HepG2 (cell line): Measurements from ENCODE around the gene HSPA1L. TPM values are rescaled to one million over a fixed set of nuclear protein-coding genes. Genes with fewer than 3 reads are reported as not detected.
A peak's percentile ranks its signal among the peaks of the same experiment; 100 is the strongest.

Experiments used
- AKAP8 ChIP-seq: sonication (generic); formaldehyde crosslinking; IDR thresholded peaks from 2 replicates; pipeline ENCODE4 v1.5.1; 2020; ENCODE audit warnings: mild to moderate bottlenecking, missing genetic modification reagents
- BORCS8-MEF2B ChIP-seq: sonication (generic); formaldehyde crosslinking; IDR thresholded peaks from 2 replicates; pipeline ENCODE4 v1.8.0; 2022; ENCODE audit warnings: mild to moderate bottlenecking, missing genetic modification reagents
- GFI1 ChIP-seq: sonication (generic); formaldehyde crosslinking; IDR thresholded peaks from 2 replicates; pipeline ENCODE4 v1.5.0; 2020; ENCODE audit warnings: missing genetic modification reagents, mild to moderate bottlenecking, borderline replicate concordance
- MED8 ChIP-seq: sonication (generic); formaldehyde crosslinking; IDR thresholded peaks from 2 replicates; pipeline ENCODE4 v1.8.1; 2023; ENCODE audit warnings: mild to moderate bottlenecking, missing genetic modification reagents; ENCODE audit not compliant: insufficient replicate concordance
- NFYC ChIP-seq: IDR thresholded peaks from 2 replicates; pipeline ENCODE4 v1.6.1; 2016; ENCODE audit warnings: missing genetic modification reagents, missing compliant biosample characterization
- POLR2AphosphoS5 ChIP-seq: IDR thresholded peaks from 2 replicates; pipeline ENCODE4 v1.6.1; 2012; ENCODE audit warnings: low read depth, low read length
- POLR2G ChIP-seq: fragments of 200-400 bp; formaldehyde crosslinking; IDR thresholded peaks from 2 replicates; pipeline ENCODE4 v1.6.1; 2018; ENCODE audit warnings: mild to moderate bottlenecking, low read depth, low read length, moderate library complexity
- SP2 ChIP-seq: sonication (generic); formaldehyde crosslinking; IDR thresholded peaks from 2 replicates; pipeline ENCODE4 v1.5.1; 2020; ENCODE audit warnings: mild to moderate bottlenecking, missing genetic modification reagents
- SRY ChIP-seq: sonication (generic); formaldehyde crosslinking; IDR thresholded peaks from 2 replicates; pipeline ENCODE4 v1.8.0; 2022; ENCODE audit warnings: mild to moderate bottlenecking, missing genetic modification reagents
- TAF1 ChIP-seq: sonication (generic); formaldehyde crosslinking; IDR thresholded peaks from 2 replicates; pipeline ENCODE4 v1.4.0; 2020; ENCODE audit warnings: missing genetic modification reagents
- ZBTB8A ChIP-seq: sonication (generic); formaldehyde crosslinking; IDR thresholded peaks from 2 replicates; pipeline ENCODE4 v1.4.0; 2020; ENCODE audit warnings: mild to moderate bottlenecking, low read depth, missing genetic modification reagents, borderline replicate concordance
- ZNF557 ChIP-seq: sonication (generic); formaldehyde crosslinking; IDR thresholded peaks from 2 replicates; pipeline ENCODE4 v1.4.0; 2020; ENCODE audit warnings: missing genetic modification reagents
- ZNF564 ChIP-seq: sonication (generic); formaldehyde crosslinking; IDR thresholded peaks from 2 replicates; pipeline ENCODE4 v1.8.1; 2023; ENCODE audit warnings: mild to moderate bottlenecking, missing genetic modification reagents
- ZNF747 ChIP-seq: sonication (generic); formaldehyde crosslinking; IDR thresholded peaks from 2 replicates; pipeline ENCODE4 v1.8.1; 2023; ENCODE audit warnings: missing genetic modification reagents, mild to moderate bottlenecking, borderline replicate concordance
- ZNF766 ChIP-seq: sonication (generic); formaldehyde crosslinking; IDR thresholded peaks from 2 replicates; pipeline ENCODE4 v1.5.0; 2020; ENCODE audit warnings: missing genetic modification reagents, borderline replicate concordance
- polyA plus RNA-seq, 8 experiments: library from polyadenylated mRNA; depleted of rRNA in 3 of 8; stranded (reverse) in 7 of 8; unstranded in 1 of 8; fragments of >200 nt; fragmentation: Illumina TruSeq in 4 of 8; extraction: Trizol in 4 of 8; gene quantifications; 2 replicates each; pipeline versions ENCODE4 v1.2.1 to v1.2.3, GENCODE V29; 2011 to 2016; ENCODE audit warnings: low read depth in 4 of 8, missing spikeins in 1 of 8, mixed read lengths in 1 of 8; ENCODE audit not compliant: insufficient read depth in 1 of 8
- total RNA-seq, 5 experiments: library from RNA; depleted of rRNA; stranded (reverse); fragments of >200 nt; fragmentation: Illumina TruSeq; extraction: Trizol; gene quantifications; 2 replicates each; pipeline ENCODE4 v1.2.3, GENCODE V29; 2016; ENCODE audit warnings: low read depth in 1 of 5
- TF ChIP-seq, protein P1 (sequence below): sonication (generic); formaldehyde crosslinking; IDR thresholded peaks from 2 replicates; pipeline ENCODE4 v1.8.0; 2022; ENCODE audit warnings: mild to moderate bottlenecking, missing genetic modification reagents, moderate library complexity
- TF ChIP-seq, protein P2 (sequence below): sonication (generic); formaldehyde crosslinking; IDR thresholded peaks from 2 replicates; pipeline ENCODE4 v1.8.0; 2022; ENCODE audit warnings: missing genetic modification reagents, mild to moderate bottlenecking, inconsistent platforms, borderline replicate concordance
- TF ChIP-seq, protein P3 (sequence below): sonication (generic); formaldehyde crosslinking; IDR thresholded peaks from 2 replicates; pipeline ENCODE4 v1.4.0; 2020; ENCODE audit warnings: low read depth, mild to moderate bottlenecking, missing genetic modification reagents
- TF ChIP-seq, protein P4 (sequence below): sonication (generic); formaldehyde crosslinking; IDR thresholded peaks from 2 replicates; pipeline ENCODE4 v1.8.1; 2023; ENCODE audit warnings: missing genetic modification reagents, mild to moderate bottlenecking, borderline replicate concordance
- TF ChIP-seq, protein P5 (sequence below): sonication (generic); formaldehyde crosslinking; IDR thresholded peaks from 2 replicates; pipeline ENCODE4; 2020; ENCODE audit warnings: missing genetic modification reagents, mild to moderate bottlenecking, borderline replicate concordance

The HSPA1L gene
- total and polyA plus RNA-seq, 2 of the 13 experiments (the other 11 are each of a cell fraction or from before 2014, with no cell fraction given): 0.55 to 1.0 TPM

DNA sequence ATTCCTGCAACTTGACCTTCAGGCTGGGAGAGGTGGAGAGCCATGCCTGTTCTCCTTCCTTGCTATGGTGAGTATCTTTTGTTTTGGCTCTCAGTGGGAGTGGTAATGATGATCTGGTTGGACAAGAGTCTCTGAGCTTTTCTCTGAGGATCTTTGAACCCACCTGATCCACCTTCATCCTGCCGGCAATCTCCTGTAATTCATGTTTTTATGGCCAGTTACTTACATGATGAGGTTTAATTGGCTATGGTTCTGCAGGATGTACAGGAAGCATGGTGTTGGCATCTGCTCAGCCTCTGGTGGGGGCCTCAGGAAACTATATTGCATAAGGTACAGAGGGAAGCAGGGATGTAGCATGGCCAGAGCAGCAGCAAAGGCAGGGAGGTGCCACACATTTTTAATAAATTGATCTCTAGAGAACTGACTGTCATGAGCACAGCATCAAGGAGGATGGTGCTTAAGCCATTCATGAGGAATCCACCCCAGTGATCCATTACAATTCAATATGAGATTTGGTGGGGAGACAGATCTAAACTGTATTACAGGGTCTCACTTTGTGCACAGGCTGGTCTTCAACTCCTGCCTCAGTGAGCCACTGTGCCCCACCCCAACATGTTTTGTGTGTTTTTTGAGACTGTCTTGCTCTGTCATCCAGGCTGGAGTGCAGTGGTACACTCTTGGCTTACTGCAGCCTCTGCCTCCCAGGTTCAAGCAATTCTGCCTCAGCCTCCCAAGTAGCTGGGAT is 22.5 kb upstream of the HSPA1L start (continued):
- TF ChIP-seq NFYC (CRISPR knock-in tag): 0 out of 2 replicates have a peak, but pooled peaks have one; percentile 4
- TF ChIP-seq ZNF557 (CRISPR knock-in tag): no peak
- no peak for TF ChIP-seq GFI1 (CRISPR knock-in tag)
- no peak for TF ChIP-seq SP2 (CRISPR knock-in tag)
- TF ChIP-seq, protein P1, sequence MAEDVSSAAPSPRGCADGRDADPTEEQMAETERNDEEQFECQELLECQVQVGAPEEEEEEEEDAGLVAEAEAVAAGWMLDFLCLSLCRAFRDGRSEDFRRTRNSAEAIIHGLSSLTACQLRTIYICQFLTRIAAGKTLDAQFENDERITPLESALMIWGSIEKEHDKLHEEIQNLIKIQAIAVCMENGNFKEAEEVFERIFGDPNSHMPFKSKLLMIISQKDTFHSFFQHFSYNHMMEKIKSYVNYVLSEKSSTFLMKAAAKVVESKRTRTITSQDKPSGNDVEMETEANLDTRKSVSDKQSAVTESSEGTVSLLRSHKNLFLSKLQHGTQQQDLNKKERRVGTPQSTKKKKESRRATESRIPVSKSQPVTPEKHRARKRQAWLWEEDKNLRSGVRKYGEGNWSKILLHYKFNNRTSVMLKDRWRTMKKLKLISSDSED (CRISPR knock-in tag): no peak
- TF ChIP-seq, protein P2, sequence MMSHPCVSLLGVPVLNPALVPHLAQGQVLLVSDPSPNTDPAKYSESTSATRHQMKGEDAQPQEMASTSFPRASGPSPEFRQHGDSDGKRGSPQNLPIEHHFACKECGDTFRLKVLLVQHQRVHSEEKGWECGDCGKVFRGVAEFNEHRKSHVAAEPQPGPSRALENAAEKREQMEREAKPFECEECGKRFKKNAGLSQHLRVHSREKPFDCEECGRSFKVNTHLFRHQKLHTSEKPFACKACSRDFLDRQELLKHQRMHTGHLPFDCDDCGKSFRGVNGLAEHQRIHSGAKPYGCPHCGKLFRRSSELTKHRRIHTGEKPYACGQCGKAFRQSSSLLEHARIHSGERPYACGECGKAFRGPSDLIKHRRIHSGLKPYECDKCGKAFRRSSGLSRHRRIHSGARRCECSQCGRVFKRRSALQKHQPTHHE: no peak
- TF ChIP-seq POLR2AphosphoS5: no peak; the same call in 1 of the 2 replicates
- peak; percentile 57 for TF ChIP-seq POLR2G
- no peak for TF ChIP-seq AKAP8
- TF ChIP-seq BORCS8-MEF2B (CRISPR knock-in tag): 0 out of 2 replicates have a peak, but pooled peaks have one; percentile 42
- TF ChIP-seq TAF1 (CRISPR knock-in tag): peak; percentile 31; the same call in 1 of the 2 replicates
- TF ChIP-seq SRY (CRISPR knock-in tag): no peak
- TF ChIP-seq, protein P3, sequence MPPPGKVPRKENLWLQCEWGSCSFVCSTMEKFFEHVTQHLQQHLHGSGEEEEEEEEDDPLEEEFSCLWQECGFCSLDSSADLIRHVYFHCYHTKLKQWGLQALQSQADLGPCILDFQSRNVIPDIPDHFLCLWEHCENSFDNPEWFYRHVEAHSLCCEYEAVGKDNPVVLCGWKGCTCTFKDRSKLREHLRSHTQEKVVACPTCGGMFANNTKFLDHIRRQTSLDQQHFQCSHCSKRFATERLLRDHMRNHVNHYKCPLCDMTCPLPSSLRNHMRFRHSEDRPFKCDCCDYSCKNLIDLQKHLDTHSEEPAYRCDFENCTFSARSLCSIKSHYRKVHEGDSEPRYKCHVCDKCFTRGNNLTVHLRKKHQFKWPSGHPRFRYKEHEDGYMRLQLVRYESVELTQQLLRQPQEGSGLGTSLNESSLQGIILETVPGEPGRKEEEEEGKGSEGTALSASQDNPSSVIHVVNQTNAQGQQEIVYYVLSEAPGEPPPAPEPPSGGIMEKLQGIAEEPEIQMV (CRISPR knock-in tag): no peak
- no peak for TF ChIP-seq ZNF564 (CRISPR knock-in tag)
- TF ChIP-seq, protein P4, sequence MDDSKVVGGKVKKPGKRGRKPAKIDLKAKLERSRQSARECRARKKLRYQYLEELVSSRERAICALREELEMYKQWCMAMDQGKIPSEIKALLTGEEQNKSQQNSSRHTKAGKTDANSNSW (CRISPR knock-in tag): no peak
- TF ChIP-seq ZBTB8A (CRISPR knock-in tag): 0 out of 2 replicates have a peak, but pooled peaks have one; percentile 13
- no peak for TF ChIP-seq MED8
- no peak for TF ChIP-seq ZNF747 (CRISPR knock-in tag)
- TF ChIP-seq, protein P5, sequence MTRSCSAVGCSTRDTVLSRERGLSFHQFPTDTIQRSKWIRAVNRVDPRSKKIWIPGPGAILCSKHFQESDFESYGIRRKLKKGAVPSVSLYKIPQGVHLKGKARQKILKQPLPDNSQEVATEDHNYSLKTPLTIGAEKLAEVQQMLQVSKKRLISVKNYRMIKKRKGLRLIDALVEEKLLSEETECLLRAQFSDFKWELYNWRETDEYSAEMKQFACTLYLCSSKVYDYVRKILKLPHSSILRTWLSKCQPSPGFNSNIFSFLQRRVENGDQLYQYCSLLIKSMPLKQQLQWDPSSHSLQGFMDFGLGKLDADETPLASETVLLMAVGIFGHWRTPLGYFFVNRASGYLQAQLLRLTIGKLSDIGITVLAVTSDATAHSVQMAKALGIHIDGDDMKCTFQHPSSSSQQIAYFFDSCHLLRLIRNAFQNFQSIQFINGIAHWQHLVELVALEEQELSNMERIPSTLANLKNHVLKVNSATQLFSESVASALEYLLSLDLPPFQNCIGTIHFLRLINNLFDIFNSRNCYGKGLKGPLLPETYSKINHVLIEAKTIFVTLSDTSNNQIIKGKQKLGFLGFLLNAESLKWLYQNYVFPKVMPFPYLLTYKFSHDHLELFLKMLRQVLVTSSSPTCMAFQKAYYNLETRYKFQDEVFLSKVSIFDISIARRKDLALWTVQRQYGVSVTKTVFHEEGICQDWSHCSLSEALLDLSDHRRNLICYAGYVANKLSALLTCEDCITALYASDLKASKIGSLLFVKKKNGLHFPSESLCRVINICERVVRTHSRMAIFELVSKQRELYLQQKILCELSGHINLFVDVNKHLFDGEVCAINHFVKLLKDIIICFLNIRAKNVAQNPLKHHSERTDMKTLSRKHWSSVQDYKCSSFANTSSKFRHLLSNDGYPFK (CRISPR knock-in tag): no peak
- TF ChIP-seq ZNF766 (CRISPR knock-in tag): no peak
